T47D (cell line): ENCODE results near the gene CTRB1.

ENCODE experiments used
- DNase-seq, 2 experiments: peaks; one replicate each; pipeline versions ENCODE4 v3.0.0 to v3.0.0-alpha.2; 2011 to 2012; ENCODE audit warnings: low read depth in 1 of 2, low spot score in 1 of 2
- JUND ChIP-seq: IDR thresholded peaks from 2 replicates; pipeline ENCODE4 v1.6.1; 2012; ENCODE audit warnings: low read depth
- in situ Hi-C: cut with HindIII; loops from 2 replicates; pipeline ENCODE4 v1.10.0; 2016; ENCODE audit warnings: low sequenced_read_pairs, low pct_unique_long_range_greater_than_20kb

Gene CTRB1

DNA sequence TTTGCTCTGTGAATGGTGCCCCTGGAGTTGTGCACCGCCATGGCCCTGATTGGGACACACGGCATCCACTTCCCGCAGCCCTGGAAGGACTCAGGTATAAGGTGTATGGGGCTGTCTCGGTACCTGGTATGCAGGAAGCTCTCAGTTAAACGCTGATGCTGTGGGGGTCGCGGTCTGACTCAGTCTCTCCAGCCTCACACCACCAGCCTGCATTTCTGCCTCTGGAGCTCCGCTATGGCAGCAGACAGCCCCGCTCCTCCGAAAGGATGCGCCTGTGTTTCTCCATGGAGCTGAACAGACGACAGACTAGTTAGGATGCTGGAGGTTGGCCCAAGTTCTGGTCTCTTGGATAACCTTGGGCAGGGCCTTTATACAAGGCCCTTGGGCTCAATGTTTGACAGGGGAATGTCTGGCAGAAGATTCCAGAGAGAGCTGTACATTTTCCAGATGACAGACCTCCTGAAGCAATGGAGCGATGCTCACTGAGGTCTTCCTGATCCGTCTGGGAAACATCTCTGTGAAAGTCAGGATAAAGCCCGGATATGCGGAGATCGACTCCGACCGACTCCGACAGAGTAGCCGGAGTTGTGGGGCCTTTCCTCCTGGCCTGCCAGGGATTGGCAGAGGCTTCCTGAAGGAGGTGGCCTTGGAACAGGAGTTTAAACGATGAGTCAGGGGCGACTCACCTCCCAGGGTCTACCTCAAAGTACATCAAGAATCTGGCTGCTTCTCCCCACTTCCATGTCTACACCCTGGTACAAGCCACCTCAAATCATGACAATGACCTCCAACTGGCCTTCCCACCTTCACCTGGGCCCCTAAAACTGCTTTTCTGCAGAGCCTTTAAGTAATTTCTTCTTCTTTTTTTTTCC, 54.5 kb downstream of the CTRB1 start:
- in situ Hi-C loops, result no loop called here
- no peak for DNase-seq
- no peak for TF ChIP-seq JUND
